ENCODE measurements around the gene PRMT1. TPM values are rescaled to one million over a fixed set of nuclear protein-coding genes. Genes with fewer than 3 reads are reported as not detected.

PRMT1 gene
- total RNA-seq, 1 experiment from 2014 or later: 505 TPM

DNA sequence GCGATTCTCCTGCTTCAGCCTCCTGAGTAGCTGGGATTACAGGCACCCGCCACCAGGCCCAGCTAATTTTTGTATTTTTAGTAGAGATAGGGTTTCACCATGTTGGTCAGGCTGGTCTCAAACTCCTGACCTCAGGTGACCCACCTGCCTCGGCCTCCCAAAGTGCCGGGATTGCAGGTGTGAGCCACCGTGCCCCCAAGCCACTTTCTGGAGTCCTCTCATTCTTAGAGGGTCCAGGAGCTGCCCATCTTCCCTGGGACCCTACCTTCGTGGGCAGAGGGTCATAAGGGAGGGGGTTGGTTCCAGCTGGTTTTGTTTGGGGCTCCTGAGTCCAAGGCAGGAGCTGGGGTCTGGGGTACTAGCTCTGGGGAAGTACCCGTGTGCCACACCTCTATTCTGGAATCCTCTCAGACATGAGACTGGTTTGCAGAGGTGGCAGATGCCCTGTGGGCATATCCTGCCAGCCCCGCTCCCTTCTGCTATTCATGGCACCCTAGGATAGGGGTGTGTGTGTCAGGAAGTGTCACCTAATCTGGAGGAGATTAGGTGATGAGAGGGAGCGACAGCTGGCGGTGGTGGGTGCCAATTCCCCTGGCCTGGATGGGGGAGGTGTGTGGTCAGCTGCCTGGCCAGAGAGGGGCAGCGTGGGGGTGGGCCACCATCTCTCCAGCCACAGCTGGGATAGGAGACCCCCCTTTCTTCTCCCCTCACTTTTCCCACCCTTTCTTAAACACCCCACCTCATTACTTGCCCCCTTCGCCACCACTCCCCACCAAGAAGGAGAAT is 2.1 kb downstream of the PRMT1 start:
- Histone ChIP-seq H2AK5ac (ENCODE audit: insufficient read length, low read length) (no peak overlapping the region), H2BK120ac (ENCODE audit: low read depth, low read length, poor library complexity, severe bottlenecking) (no peak overlapping the region), H3K18ac (ENCODE audit: insufficient read length, low read depth, low read length) (no peak overlapping the region), H3K9me3 (ENCODE audit: control insufficient read depth, low read depth, low read length) (no peaks in the 10 kb centered on the region), H4K20me1 (ENCODE audit: control insufficient read depth, insufficient read depth, insufficient read length) (no peaks in the 10 kb centered on the region), H3K4me2 (ENCODE audit: insufficient read depth, insufficient read length, low read length) (no peak overlapping the region), H2AFZ (ENCODE audit: low read length) (no peak overlapping the region), H3K14ac (ENCODE audit: insufficient read depth, low read length) (no peak overlapping the region), H4K8ac (replicated peaks; ENCODE audit: insufficient read length, low read depth, low read length) (no peak overlapping the region), H3K4me1 (ENCODE audit: insufficient read depth, low read length) (peaks cover 6% of the 10 kb centered on the region), H2BK5ac (ENCODE audit: insufficient read length, low read length) (no peak overlapping the region), H3K79me1 (ENCODE audit: insufficient read depth, low read depth, low read length, poor library complexity, severe bottlenecking) (peaks cover 2% of the 10 kb centered on the region), H4K91ac (ENCODE audit: insufficient read length, low read depth, low read length) (no peak overlapping the region), H3K79me2 (ENCODE audit: insufficient read depth, low read length) (peaks cover 22% of the 10 kb centered on the region; the same call in 1 of the 2 replicates), H3T11ph (ENCODE audit: low read length) (no peak overlapping the region), H2BK20ac (ENCODE audit: low read depth, low read length, poor library complexity, severe bottlenecking) (no peak overlapping the region), H4K5ac (ENCODE audit: insufficient read length, low read depth, low read length) (no peak overlapping the region), H3K23me2 (ENCODE audit: insufficient read length, low read depth, low read length, poor library complexity, severe bottlenecking) (peaks cover 4% of the 10 kb centered on the region), H3K9ac (ENCODE audit: extremely low read depth, insufficient read length, low read length) (no peak overlapping the region), H3K23ac (ENCODE audit: insufficient read length, low read depth, low read length) (no peak overlapping the region), H3K56ac (ENCODE audit: insufficient read length, low read depth, low read length) (no peak overlapping the region), H2BK12ac (ENCODE audit: insufficient read length, low read depth, low read length) (no peak overlapping the region), H2BK15ac (ENCODE audit: low read depth, low read length) (no peak overlapping the region), H3K27ac (ENCODE audit: insufficient read length, low read depth, low read length) (no peak overlapping the region), H3K27me3 (ENCODE audit: insufficient read depth, low read length) (no peaks in the 10 kb centered on the region), H3K4ac (ENCODE audit: low read depth, low read length) (no peak overlapping the region)
- H3K9me3 Mint-ChIP-seq: no peaks in the 10 kb centered on the region; a peak in 2 of 5 replicates
- WGBS (ENCODE audit: extremely low coverage, insufficient read length, low lambda C conversion rate): no CpG with 5 or more reads among the region's 12 CpGs
- TF ChIP-seq, protein P1, sequence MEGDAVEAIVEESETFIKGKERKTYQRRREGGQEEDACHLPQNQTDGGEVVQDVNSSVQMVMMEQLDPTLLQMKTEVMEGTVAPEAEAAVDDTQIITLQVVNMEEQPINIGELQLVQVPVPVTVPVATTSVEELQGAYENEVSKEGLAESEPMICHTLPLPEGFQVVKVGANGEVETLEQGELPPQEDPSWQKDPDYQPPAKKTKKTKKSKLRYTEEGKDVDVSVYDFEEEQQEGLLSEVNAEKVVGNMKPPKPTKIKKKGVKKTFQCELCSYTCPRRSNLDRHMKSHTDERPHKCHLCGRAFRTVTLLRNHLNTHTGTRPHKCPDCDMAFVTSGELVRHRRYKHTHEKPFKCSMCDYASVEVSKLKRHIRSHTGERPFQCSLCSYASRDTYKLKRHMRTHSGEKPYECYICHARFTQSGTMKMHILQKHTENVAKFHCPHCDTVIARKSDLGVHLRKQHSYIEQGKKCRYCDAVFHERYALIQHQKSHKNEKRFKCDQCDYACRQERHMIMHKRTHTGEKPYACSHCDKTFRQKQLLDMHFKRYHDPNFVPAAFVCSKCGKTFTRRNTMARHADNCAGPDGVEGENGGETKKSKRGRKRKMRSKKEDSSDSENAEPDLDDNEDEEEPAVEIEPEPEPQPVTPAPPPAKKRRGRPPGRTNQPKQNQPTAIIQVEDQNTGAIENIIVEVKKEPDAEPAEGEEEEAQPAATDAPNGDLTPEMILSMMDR (conservative IDR thresholded peaks at IDR 0.05): no peak
- H3K4me3 Mint-ChIP-seq: peak overlapping the region; percentile 91 to 98
- H3K27ac Mint-ChIP-seq: peak overlapping the region in 1 of 3 experiments; percentile 97; a peak in 1 of 7 replicates
- peaks cover 20 to 37% of the 10 kb centered on the region in 2 experiments for H3K4me1 Mint-ChIP-seq
- no peak for DNase-seq
- H3K27me3 Mint-ChIP-seq (ENCODE audit: low read depth): peaks cover 2% of the 10 kb centered on the region; the same call in 1 of the 2 replicates
- peaks cover 32 to 38% (median 35%) of the 10 kb centered on the region in 3 experiments; a peak in 6 of 7 replicates for H3K36me3 Mint-ChIP-seq (ENCODE audit: insufficient read depth in 1 of 3, low read depth in 3 of 3)

All from H9 (cell line).